NT2/D1 (cell line): Measurements from ENCODE around the gene USH1C.

Experiments used
- DNase-seq: peaks from one replicate; pipeline ENCODE4 v3.0.0-alpha.2; 2011; ENCODE audit warnings: low read depth, low spot score
- H3K27me3 ChIP-seq: 2 replicates; pipeline ENCODE4 v1.6.0; 2011; ENCODE audit warnings: mild to moderate bottlenecking; ENCODE audit not compliant: insufficient read length, insufficient read depth
- H3K36me3 ChIP-seq: 2 replicates; pipeline ENCODE4 v1.6.1; 2011; ENCODE audit warnings: mild to moderate bottlenecking, low read length, mixed read lengths; ENCODE audit not compliant: insufficient read depth, insufficient read length
- H3K4me1 ChIP-seq: 2 replicates; pipeline ENCODE4 v1.5.1; 2011; ENCODE audit not compliant: insufficient read depth, insufficient read length
- H3K4me3 ChIP-seq: 2 replicates; pipeline ENCODE4 v1.5.1; 2011; ENCODE audit warnings: low read depth; ENCODE audit not compliant: insufficient read length
- H3K9ac ChIP-seq: 2 replicates; pipeline ENCODE4 v1.6.0; 2011; ENCODE audit warnings: low read depth; ENCODE audit not compliant: insufficient read length
- H3K9me3 ChIP-seq: 2 replicates; pipeline ENCODE4 v1.5.1; 2011; ENCODE audit warnings: mild to moderate bottlenecking, low read length; ENCODE audit not compliant: insufficient read depth
- SUZ12 ChIP-seq: IDR thresholded peaks from 2 replicates; pipeline ENCODE4 v1.6.1; 2011; ENCODE audit not compliant: insufficient read length, insufficient read depth; ENCODE audit errors: extremely low read depth
- YY1 ChIP-seq: IDR thresholded peaks from 2 replicates; pipeline ENCODE4 v1.6.1; 2011; ENCODE audit not compliant: insufficient read length, insufficient read depth
- ZNF274 ChIP-seq: IDR thresholded peaks from 2 replicates; pipeline ENCODE4 v1.6.1; 2011; ENCODE audit warnings: mild to moderate bottlenecking, low read depth, low read length

Gene USH1C

DNA sequence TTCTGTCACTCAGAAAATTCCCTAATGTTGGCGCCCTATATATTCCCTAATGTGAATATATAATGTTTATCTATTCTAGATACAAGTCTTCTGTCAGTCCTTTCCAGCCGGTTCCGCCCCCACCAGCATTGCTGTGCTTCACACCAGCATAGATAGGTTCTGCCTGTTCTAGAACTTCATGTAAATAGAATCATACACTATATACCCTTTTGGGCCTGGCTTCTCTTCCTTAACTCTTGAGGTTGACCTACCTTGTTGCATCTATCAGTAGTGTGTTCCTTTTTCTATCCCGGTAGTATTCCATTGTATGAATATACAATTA is 37.5 kb upstream of the USH1C start:
- Histone ChIP-seq H3K9ac (no peak overlapping the region), H3K4me1 (no peaks in the 10 kb centered on the region), H3K36me3 (no peaks in the 10 kb centered on the region), H3K4me3 (no peak overlapping the region), H3K9me3 (no peaks in the 10 kb centered on the region; the same call in 1 of the 2 replicates), H3K27me3 (no peaks in the 10 kb centered on the region)
- no peak for DNase-seq
- TF ChIP-seq ZNF274 (no peak), SUZ12 (no peak), YY1 (no peak)

DNA sequence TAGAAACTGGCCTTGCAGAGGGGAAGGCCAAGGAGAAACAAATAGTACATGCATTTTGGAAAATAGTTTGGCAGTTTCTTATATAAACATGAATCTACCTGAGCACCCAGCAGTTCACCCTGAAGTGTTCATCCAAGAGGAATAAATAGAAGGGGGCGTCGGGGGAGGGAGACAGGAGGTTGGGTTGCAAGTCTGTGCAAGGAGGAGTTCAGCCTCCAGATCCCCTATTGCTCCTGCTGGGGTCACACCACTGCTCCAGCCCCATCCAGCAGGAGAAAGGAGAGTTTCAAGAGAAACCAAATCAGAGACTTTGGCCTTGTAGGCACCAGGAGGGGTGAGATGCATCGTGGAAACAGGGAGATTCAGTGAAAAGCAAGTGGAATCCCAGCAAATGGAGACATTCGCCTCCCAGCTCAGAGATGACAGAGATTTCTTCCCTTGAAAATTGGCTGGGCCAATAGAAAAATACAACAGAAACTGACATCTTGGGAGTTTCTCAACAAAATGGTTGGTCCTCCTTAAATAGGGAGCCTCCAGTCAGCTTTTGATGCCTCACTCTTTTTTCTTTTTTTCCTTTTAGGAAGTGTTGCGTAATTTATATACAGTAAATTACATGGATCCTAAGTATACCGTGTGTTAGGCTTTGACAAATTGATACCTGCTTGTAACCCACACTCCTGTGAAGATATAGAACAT is 37.0 kb upstream of the USH1C start:
- Histone ChIP-seq H3K4me3 (no peak overlapping the region), H3K9ac (no peak overlapping the region), H3K9me3 (no peaks in the 10 kb centered on the region; the same call in 1 of the 2 replicates), H3K27me3 (no peaks in the 10 kb centered on the region), H3K36me3 (no peaks in the 10 kb centered on the region), H3K4me1 (no peaks in the 10 kb centered on the region)
- TF ChIP-seq ZNF274 (no peak), YY1 (no peak), SUZ12 (no peak)
- no peak for DNase-seq

GRCh38 chr11:17580271-17580670 is 36.1 kb upstream of the USH1C start:
- Histone ChIP-seq H3K4me3 (no peak overlapping the region), H3K36me3 (no peaks in the 10 kb centered on the region), H3K9ac (no peak overlapping the region), H3K9me3 (no peaks in the 10 kb centered on the region; the same call in 1 of the 2 replicates), H3K27me3 (no peaks in the 10 kb centered on the region), H3K4me1 (peaks cover 7% of the 10 kb centered on the region)
- TF ChIP-seq YY1: no peak
- no peak for DNase-seq

- Histone ChIP-seq H3K4me1 (peaks cover 9% of the 10 kb centered on the region), H3K9me3 (no peaks in the 10 kb centered on the region; the same call in 1 of the 2 replicates), H3K9ac (no peak overlapping the region), H3K27me3 (no peaks in the 10 kb centered on the region), H3K36me3 (no peaks in the 10 kb centered on the region), H3K4me3 (no peak overlapping the region)
- DNase-seq: no peak
- TF ChIP-seq SUZ12 (no peak), YY1 (no peak), ZNF274 (no peak)
Measured at GRCh38 chr11:17579451-17579850, 35.2 kb upstream of the USH1C start.

DNA sequence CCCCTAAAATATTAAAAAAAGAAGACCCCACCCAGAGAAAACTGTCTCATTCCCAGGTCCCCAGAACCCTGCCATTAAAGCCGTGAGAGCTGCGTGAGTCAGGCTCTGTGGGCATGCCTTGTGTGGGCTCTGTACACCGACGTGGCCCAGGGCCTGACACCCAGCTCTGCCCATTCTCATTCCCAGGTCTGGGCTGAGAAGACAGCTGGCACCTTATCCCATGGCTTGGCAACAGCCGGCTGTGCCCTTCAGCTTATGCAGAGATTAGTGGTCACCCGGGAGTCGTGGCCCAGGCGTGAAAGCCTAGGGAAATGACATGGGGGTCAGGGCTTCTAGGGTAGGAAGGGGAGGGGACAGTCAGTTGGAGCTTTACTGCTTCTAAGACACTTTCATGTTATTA is 34.7 kb upstream of the USH1C start:
- H3K9ac ChIP-seq: no peak overlapping the region
- TF ChIP-seq SUZ12 (no peak), YY1 (no peak), ZNF274 (no peak)
- no peak overlapping the region for H3K4me3 ChIP-seq
- no peak for DNase-seq
- H3K36me3 ChIP-seq: no peaks in the 10 kb centered on the region
- peaks cover 9% of the 10 kb centered on the region for H3K4me1 ChIP-seq
- H3K9me3 ChIP-seq: no peaks in the 10 kb centered on the region; the same call in 1 of the 2 replicates
- H3K27me3 ChIP-seq: no peaks in the 10 kb centered on the region

DNA sequence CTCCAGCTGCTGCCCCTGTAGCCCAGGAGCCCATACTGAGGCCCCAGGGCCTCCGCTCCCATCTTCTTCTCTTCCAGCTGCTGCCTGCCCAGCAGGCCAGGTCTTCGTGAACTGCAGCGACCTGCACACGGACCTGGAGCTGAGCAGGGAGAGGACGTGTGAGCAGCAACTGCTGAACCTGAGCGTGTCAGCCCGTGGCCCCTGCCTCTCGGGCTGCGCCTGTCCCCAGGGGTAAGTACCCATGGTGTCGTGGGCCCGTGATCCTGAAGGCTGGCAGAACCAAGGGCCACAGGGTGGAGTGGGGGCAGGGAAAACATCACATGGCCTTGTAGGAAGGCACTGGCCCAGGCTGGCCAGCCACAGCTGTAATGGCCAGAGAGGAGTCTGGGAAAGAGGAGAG is 34.1 kb upstream of the USH1C start:
- DNase-seq: no peak
- Histone ChIP-seq H3K4me3 (no peak overlapping the region), H3K9me3 (no peaks in the 10 kb centered on the region; the same call in 1 of the 2 replicates), H3K4me1 (peaks cover 9% of the 10 kb centered on the region), H3K9ac (no peak overlapping the region), H3K27me3 (no peaks in the 10 kb centered on the region), H3K36me3 (no peaks in the 10 kb centered on the region)
- TF ChIP-seq YY1 (no peak), ZNF274 (no peak), SUZ12 (no peak)

DNA sequence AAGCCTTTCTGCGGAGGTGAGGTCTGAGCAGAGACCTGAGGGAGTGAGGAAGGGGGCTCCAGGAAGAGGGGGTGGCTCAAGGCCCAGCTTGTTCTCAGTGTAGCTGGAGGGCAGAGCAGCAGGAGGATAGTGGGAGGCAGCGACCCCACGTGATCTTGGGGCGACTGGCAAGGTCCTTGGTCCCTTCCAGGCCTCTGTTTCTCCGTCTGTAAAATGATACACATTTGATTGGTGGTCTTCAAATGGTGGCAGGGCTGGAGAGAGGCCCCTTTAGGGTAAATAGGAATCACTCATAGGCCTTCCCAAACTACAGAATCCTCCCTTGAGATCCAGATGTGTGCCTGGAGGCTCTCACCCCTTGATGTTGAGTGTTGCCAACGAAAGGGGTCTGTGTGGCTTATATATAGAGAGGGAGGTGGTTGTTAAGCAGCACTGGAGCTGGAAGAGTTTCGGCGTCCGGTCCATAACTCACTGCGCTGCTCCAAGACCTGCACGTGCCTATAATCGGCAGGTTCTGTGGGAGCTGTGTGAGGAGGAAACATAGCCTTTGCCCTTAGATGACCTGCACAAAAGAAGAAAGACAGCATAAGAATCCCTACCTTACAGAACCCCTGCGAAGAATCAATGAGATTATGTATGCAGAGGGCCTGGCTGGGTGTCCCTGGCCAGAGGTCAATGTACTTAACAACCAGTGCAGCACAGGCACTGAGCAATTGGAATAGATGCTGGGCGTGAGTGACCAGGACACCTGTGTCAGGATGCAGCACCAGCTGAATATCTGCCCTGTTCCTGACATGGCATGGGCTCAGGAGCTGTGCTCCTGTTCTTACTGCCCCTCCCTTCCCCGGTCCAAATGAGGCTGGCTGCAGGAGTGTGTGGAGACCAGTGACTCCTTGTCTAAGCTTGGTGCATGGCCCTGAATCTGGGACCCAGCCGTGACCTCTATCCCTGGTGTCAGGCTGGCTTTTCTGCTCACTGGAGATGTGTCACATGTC is 31.5 kb upstream of the USH1C start:
- Histone ChIP-seq H3K4me3 (no peak overlapping the region), H3K4me1 (peaks cover 9% of the 10 kb centered on the region), H3K36me3 (no peaks in the 10 kb centered on the region), H3K9me3 (no peaks in the 10 kb centered on the region), H3K9ac (no peak overlapping the region), H3K27me3 (no peaks in the 10 kb centered on the region)
- TF ChIP-seq SUZ12 (no peak), YY1 (no peak), ZNF274 (no peak)
- DNase-seq: no peak
